HG03442 (cell line): Measurements from ENCODE around the gene TBX4.
"Not testable (repeated sequence)": the region's sequence is repeated elsewhere in the genome, so short reads cannot be mapped to it uniquely, and the experiment has no call there.

Source experiments
- ATAC-seq: cut with Tn5 transposase; IDR thresholded peaks from one replicate; pipeline ENCODE4 v1.9.1; 2021; ENCODE audit warnings: mild to moderate bottlenecking, moderate library complexity; ENCODE audit not compliant: unreplicated experiment

The TBX4 gene

DNA sequence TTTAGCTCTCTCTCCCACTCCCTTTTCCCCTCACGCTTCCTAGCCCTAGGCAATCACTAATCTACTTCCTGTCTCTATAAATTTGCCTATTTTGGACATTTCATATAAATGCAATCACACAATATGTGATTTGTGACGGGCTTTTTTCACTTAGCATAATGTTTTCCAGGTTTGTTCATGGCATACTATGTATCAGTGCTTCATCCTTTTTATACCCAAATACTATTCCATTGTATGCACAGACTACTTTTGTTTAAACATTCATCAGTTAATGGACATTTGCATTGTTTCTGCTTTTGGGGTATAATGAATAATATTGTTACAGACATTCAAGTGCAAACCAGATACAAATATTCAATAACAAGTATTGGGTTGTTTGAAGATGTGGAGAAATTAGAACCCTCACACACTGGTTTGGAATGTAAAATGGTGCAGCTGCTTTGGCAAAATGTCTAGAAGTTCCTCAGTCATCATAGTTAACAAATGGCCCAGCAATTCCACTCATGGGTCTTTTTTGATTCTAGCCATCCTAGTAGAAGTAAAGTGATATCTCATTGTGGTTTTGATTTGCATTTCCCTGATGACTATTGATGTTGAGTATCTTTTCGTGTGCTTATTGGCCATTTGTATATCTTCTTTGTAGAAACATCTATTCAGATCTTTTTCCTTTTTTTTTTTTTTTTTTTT lies 67.7 kb downstream of the TBX4 start:
- ATAC-seq: no peak

DNA sequence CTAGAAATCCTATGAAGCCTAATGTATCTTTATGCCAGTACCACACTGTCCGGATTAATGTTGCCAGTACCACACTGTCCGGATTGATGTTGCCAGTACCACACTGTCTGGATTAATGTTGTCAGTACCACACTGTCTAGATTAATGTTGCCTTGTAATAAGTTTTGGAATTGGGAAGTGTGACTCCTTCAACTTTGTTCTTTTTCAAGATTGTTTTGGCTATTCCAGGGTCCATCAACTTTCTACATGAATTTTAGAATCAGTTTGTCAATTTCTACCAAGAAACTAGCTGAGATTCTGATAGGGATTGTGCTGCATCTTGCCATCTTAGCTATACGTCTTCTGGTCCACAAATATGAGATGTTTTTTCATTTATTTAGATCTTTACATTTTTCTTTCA lies 68.7 kb downstream of the TBX4 start:
- ATAC-seq: no peak

- ATAC-seq: no peak
These were observed 69.9 kb downstream of the TBX4 start for GRCh38 chr17:61522088-61522487.

DNA sequence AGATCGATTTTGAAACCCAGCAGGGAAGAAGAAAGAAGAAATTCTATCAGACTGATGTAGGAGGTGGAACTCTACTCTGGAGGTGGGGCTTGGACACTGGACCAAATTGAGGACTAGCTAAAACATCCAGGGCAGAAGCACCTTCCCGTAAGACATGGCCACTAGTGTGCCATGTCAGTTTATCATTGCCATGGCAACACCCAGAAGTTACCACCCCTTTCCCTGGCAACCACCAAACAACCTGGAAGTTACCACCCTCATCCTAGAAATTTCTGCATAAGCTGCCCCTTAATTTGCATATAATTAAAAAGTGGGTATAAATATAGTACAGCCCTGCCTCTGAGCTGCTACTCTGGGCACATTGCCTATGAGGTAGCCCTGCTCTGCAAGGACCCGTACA lies 72.1 kb downstream of the TBX4 start:
- ATAC-seq: no peak

- not testable (repeated sequence) for ATAC-seq
These were observed 75.2 kb downstream of the TBX4 start for GRCh38 chr17:61527441-61527840.

- no peak for ATAC-seq
These were observed 75.9 kb downstream of the TBX4 start for GRCh38 chr17:61528171-61528570.

GRCh38 chr17:61531223-61531622 lies 79.0 kb downstream of the TBX4 start:
- no peak for ATAC-seq

- no peak for ATAC-seq
These were observed 80.6 kb downstream of the TBX4 start for GRCh38 chr17:61532826-61533225.

DNA sequence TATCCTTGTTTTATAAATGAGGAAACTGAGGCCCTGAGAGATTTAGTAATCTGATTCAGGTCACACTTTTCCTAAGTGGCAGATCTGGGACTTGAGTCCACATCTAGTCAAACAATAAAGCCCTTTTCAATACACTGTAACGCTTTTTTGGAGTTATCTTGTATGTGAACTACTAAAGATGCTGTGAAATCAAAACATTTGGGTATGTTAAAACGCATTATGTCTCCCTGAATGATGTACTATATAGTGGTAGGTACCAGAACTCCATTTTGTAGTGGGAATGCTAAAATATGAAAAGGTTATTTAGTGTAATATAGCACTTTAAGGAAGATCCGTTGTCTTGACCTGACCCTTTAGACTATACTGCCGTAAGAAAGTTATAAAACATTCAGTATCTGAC lies 81.6 kb downstream of the TBX4 start:
- ATAC-seq: no peak

GRCh38 chr17:61534414-61534813 lies 82.2 kb downstream of the TBX4 start:
- ATAC-seq: no peak
